A549 (cell line): ENCODE data around the gene RBKS. TPM values are rescaled to one million over a fixed set of nuclear protein-coding genes. Genes with fewer than 3 reads are reported as not detected.

Source experiments
- ATAC-seq, 2 experiments: fragments of 200-7000 bp in 1 of 2; fragments of >200 bp in 1 of 2; cut with Nextera tagmentation in 1 of 2; cut with Tn5 transposase in 1 of 2; 3 replicates each; pipeline versions ENCODE4 v1.8.0 to v1.9.1; 2018 to 2020; ENCODE audit warnings: mild to moderate bottlenecking in 1 of 2, moderate library complexity in 1 of 2
- CTCF ChIA-PET: fragments of 300-600 bp; sonication (Branson Sonifier 250); formaldehyde crosslinking; extraction: SDS; loops from one replicate; lab custom pipeline; 2021; ENCODE audit warnings: antibody characterized with exemption, inconsistent platforms; lab: Yijun Ruan, JAX
- POLR2A ChIA-PET: fragments of 350-600 bp; formaldehyde crosslinking; extraction: SDS; loops from one replicate; lab custom pipeline; 2021; ENCODE audit warnings: antibody characterized with exemption, inconsistent platforms; lab: Yijun Ruan, JAX
- DNase-seq, 2 experiments: peaks; one replicate each; pipeline versions ENCODE4 v3.0.0 to v3.0.0-alpha.2; 2011 to 2016; ENCODE audit warnings: low read depth in 1 of 2, low spot score in 1 of 2
- FAIRE-seq: peaks from 2 replicates; lab custom pipeline; 2011; peaks lifted over from hg19 to GRCh38; lab: Jason Lieb, UNC
- H3K27ac ChIP-seq, 2 experiments: fragments of >200 bp; sonication (Bioruptor Twin); formaldehyde crosslinking; 3 replicates each; pipeline ENCODE4 v1.5.1; 2016 to 2017
- H3K4me1 ChIP-seq: fragments of >200 bp; sonication (Bioruptor Twin); formaldehyde crosslinking; 3 replicates; pipeline ENCODE4 v1.6.1; 2016
- H3K4me2 ChIP-seq: fragments of >200 bp; sonication (Bioruptor Twin); formaldehyde crosslinking; 3 replicates; pipeline ENCODE4 v1.6.1; 2016
- H3K4me3 ChIP-seq: fragments of >200 bp; sonication (Bioruptor Twin); formaldehyde crosslinking; 3 replicates; pipeline ENCODE4 v1.5.1; 2016
- H3K9me3 ChIP-seq: fragments of >200 bp; sonication (Bioruptor Twin); formaldehyde crosslinking; 3 replicates; pipeline ENCODE4 v1.6.1; 2016
- ATOH8 ChIP-seq: fragments of 250-450 bp; sonication (Bioruptor Pico); IDR thresholded peaks from 2 replicates; pipeline ENCODE4 v1.5.0; 2020; ENCODE audit warnings: low read depth, mild to moderate bottlenecking, moderate library complexity
- CBX8 ChIP-seq: fragments of 200-600 bp; sonication (generic); IDR thresholded peaks from 2 replicates; pipeline ENCODE4 v1.6.1; 2016
- CHD2 ChIP-seq: fragments of 150-350 bp; IDR thresholded peaks from 2 replicates; pipeline ENCODE4 v1.6.1; 2014; ENCODE audit warnings: low read length; ENCODE audit not compliant: partially characterized antibody
- CHD4 ChIP-seq: fragments of 200-600 bp; sonication (generic); IDR thresholded peaks from 2 replicates; pipeline ENCODE4 v1.6.1; 2016; ENCODE audit warnings: antibody characterized with exemption, mild to moderate bottlenecking, borderline replicate concordance
- EHMT2 ChIP-seq: fragments of 200-600 bp; sonication (generic); IDR thresholded peaks from 2 replicates; pipeline ENCODE4 v1.6.1; 2016; ENCODE audit warnings: antibody characterized with exemption, low read depth, mild to moderate bottlenecking, moderate library complexity
- FOSB ChIP-seq: fragments of 250-450 bp; sonication (Bioruptor Pico); IDR thresholded peaks from 2 replicates; pipeline ENCODE4 v1.5.0; 2020; ENCODE audit warnings: mild to moderate bottlenecking, moderate library complexity
- HDAC2 ChIP-seq: fragments of 200-600 bp; sonication (generic); IDR thresholded peaks from 2 replicates; pipeline ENCODE4 v1.6.1; 2016
- HOXA7 ChIP-seq: fragments of 250-450 bp; sonication (Bioruptor Pico); IDR thresholded peaks from 2 replicates; pipeline ENCODE4 v1.5.0; 2020; ENCODE audit warnings: mild to moderate bottlenecking, moderate library complexity
- JUNB ChIP-seq: fragments of >200 bp; sonication (Bioruptor Twin); formaldehyde crosslinking; IDR thresholded peaks from 2 replicates; pipeline ENCODE4 v1.6.1; 2016
- KDM5A ChIP-seq: fragments of 200-600 bp; sonication (generic); IDR thresholded peaks from 2 replicates; pipeline ENCODE4 v1.6.1; 2016; ENCODE audit warnings: antibody characterized with exemption, mild to moderate bottlenecking
- MAFK ChIP-seq: fragments of 450-650 bp; IDR thresholded peaks from 2 replicates; pipeline ENCODE4 v1.6.1; 2014; ENCODE audit not compliant: partially characterized antibody
- MAX ChIP-seq: IDR thresholded peaks from 2 replicates; pipeline ENCODE4 v1.6.1; 2012
- NPAS2 ChIP-seq: fragments of 250-450 bp; sonication (Bioruptor Pico); IDR thresholded peaks from 2 replicates; pipeline ENCODE4 v1.8.0; 2022; ENCODE audit warnings: mild to moderate bottlenecking, moderate library complexity, borderline replicate concordance
- NR3C1 ChIP-seq: fragments of >200 bp; sonication (Bioruptor Twin); formaldehyde crosslinking; IDR thresholded peaks from 3 replicates; pipeline ENCODE4 v1.6.1; 2017
- PHF8 ChIP-seq: fragments of 200-600 bp; sonication (generic); IDR thresholded peaks from 2 replicates; pipeline ENCODE4 v1.6.1; 2016; ENCODE audit warnings: low read depth, mild to moderate bottlenecking, antibody characterized with exemption, moderate library complexity, borderline replicate concordance
- RARB ChIP-seq: fragments of 250-450 bp; sonication (Bioruptor Pico); IDR thresholded peaks from 2 replicates; pipeline ENCODE4 v1.8.0; 2021; ENCODE audit warnings: mild to moderate bottlenecking, moderate library complexity
- RFX5 ChIP-seq: fragments of 450-650 bp; IDR thresholded peaks from 2 replicates; pipeline ENCODE4 v1.7.1; 2014; ENCODE audit warnings: antibody characterized with exemption, mild to moderate bottlenecking, moderate library complexity
- RNF2 ChIP-seq: fragments of 200-600 bp; sonication (generic); IDR thresholded peaks from 2 replicates; pipeline ENCODE4 v1.6.1; 2016; ENCODE audit warnings: low read depth, mild to moderate bottlenecking, antibody characterized with exemption, moderate library complexity, borderline replicate concordance
- TFCP2L1 ChIP-seq: fragments of 250-450 bp; sonication (Bioruptor Pico); IDR thresholded peaks from 2 replicates; pipeline ENCODE4 v1.5.0; 2021; ENCODE audit warnings: mild to moderate bottlenecking
- USF2 ChIP-seq: fragments of 450-650 bp; IDR thresholded peaks from 2 replicates; pipeline ENCODE4 v1.6.1; 2014; ENCODE audit warnings: antibody characterized with exemption
- ZNF302 ChIP-seq: fragments of 250-450 bp; sonication (Bioruptor Pico); IDR thresholded peaks from 2 replicates; pipeline ENCODE4 v1.9.0; 2021; ENCODE audit warnings: inconsistent platforms, mild to moderate bottlenecking, moderate library complexity
- ZSCAN20 ChIP-seq: fragments of 250-450 bp; sonication (Bioruptor Pico); IDR thresholded peaks from 2 replicates; pipeline ENCODE4 v1.8.0; 2022; ENCODE audit warnings: mild to moderate bottlenecking, moderate library complexity
- WGBS: methylation state at CpG from one replicate; pipeline ENCODE4 v1.1.6; 2017; ENCODE audit errors: missing lambda C conversion rate; 5-methylcytosine and 5-hydroxymethylcytosine counted together
- polyA plus RNA-seq, 4 experiments: library from polyadenylated mRNA; depleted of rRNA in 3 of 4; stranded (reverse); fragments of >200 nt; fragmentation: RNase III in 1 of 4; extraction: RNeasy Plus Mini Kit Qiagen cat#74134 plus additional on column Dnase treatment in 1 of 4; gene quantifications; 2 replicates in 3 of 4; 3 replicates in 1 of 4; pipeline ENCODE4 v1.2.3, GENCODE V29; 2011 to 2017
- TF ChIP-seq, protein P1 (sequence below): fragments of 200-600 bp; sonication (generic); IDR thresholded peaks from 2 replicates; pipeline ENCODE4 v1.6.1; 2016; ENCODE audit warnings: antibody characterized with exemption, mild to moderate bottlenecking, moderate library complexity
- TF ChIP-seq, protein P2 (sequence below): fragments of 250-450 bp; sonication (Bioruptor Pico); IDR thresholded peaks from 2 replicates; pipeline ENCODE4 v1.5.0; 2021; ENCODE audit warnings: mild to moderate bottlenecking, moderate library complexity, borderline replicate concordance
- TF ChIP-seq, protein P3 (sequence below): IDR thresholded peaks from 2 replicates; pipeline ENCODE4 v1.6.1; 2012; ENCODE audit warnings: low read depth, borderline replicate concordance
- TF ChIP-seq, protein P4 (sequence below): fragments of >200 bp; sonication (Bioruptor Twin); formaldehyde crosslinking; IDR thresholded peaks from 2 replicates; pipeline ENCODE4 v1.6.1; 2016

RBKS gene
- polyA plus RNA-seq, 2 of the 4 experiments (the other 2 are of a cell fraction) = 7.6 to 8.5 TPM

DNA sequence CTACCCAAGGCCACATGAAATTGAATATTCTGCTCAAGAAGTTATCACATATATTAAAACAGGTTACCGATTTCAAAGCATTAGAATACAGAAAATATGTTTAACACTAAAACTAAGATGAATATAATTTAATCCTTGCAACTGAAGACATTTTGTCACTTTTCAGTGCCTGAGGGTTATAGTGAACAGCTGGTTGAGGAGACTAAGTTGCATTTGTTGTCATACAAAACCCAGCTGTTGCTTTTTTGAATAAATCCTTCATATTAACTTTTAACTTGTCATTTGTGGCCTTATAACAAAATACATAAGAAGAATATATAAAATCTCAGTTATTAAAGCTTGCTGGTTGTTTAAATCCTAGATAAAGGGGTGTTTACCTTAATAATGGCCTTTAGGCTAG, 37.5 kb downstream of the RBKS start:
- DNase-seq = no peak
- no peak for FAIRE-seq
- 93% methylated on average over 1 of the region's 1 CpG for WGBS
- Histone ChIP-seq H3K27ac (no peak overlapping the region), H3K4me2 (no peak overlapping the region), H3K9me3 (peaks cover 9% of the 10 kb centered on the region; the same call in 2 of the 3 replicates), H3K4me1 (peaks cover 23% of the 10 kb centered on the region), H3K4me3 (no peak overlapping the region)
- ChIA-PET POLR2A (no interaction called here), CTCF (interaction anchor here (1.3 kb wide), 1 partner anchor 46 kb away, joined by 4 read pairs; no protein-coding TSS in a partner anchor)
- no peak for ATAC-seq
- TF ChIP-seq KDM5A = no peak
- no peak for TF ChIP-seq ZNF302 (CRISPR knock-in tag)
- TF ChIP-seq MAFK = no peak
- TF ChIP-seq JUNB = no peak
- TF ChIP-seq, protein P1, sequence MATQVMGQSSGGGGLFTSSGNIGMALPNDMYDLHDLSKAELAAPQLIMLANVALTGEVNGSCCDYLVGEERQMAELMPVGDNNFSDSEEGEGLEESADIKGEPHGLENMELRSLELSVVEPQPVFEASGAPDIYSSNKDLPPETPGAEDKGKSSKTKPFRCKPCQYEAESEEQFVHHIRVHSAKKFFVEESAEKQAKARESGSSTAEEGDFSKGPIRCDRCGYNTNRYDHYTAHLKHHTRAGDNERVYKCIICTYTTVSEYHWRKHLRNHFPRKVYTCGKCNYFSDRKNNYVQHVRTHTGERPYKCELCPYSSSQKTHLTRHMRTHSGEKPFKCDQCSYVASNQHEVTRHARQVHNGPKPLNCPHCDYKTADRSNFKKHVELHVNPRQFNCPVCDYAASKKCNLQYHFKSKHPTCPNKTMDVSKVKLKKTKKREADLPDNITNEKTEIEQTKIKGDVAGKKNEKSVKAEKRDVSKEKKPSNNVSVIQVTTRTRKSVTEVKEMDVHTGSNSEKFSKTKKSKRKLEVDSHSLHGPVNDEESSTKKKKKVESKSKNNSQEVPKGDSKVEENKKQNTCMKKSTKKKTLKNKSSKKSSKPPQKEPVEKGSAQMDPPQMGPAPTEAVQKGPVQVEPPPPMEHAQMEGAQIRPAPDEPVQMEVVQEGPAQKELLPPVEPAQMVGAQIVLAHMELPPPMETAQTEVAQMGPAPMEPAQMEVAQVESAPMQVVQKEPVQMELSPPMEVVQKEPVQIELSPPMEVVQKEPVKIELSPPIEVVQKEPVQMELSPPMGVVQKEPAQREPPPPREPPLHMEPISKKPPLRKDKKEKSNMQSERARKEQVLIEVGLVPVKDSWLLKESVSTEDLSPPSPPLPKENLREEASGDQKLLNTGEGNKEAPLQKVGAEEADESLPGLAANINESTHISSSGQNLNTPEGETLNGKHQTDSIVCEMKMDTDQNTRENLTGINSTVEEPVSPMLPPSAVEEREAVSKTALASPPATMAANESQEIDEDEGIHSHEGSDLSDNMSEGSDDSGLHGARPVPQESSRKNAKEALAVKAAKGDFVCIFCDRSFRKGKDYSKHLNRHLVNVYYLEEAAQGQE = no peak
- TF ChIP-seq RNF2 = no peak
- no peak for TF ChIP-seq NR3C1
- no peak for TF ChIP-seq EHMT2
- TF ChIP-seq CHD2 = no peak
- no peak for TF ChIP-seq TFCP2L1 (CRISPR knock-in tag)
- TF ChIP-seq USF2 = no peak
- TF ChIP-seq PHF8 = no peak
- TF ChIP-seq HOXA7 (CRISPR knock-in tag) = no peak
- TF ChIP-seq, protein P2, sequence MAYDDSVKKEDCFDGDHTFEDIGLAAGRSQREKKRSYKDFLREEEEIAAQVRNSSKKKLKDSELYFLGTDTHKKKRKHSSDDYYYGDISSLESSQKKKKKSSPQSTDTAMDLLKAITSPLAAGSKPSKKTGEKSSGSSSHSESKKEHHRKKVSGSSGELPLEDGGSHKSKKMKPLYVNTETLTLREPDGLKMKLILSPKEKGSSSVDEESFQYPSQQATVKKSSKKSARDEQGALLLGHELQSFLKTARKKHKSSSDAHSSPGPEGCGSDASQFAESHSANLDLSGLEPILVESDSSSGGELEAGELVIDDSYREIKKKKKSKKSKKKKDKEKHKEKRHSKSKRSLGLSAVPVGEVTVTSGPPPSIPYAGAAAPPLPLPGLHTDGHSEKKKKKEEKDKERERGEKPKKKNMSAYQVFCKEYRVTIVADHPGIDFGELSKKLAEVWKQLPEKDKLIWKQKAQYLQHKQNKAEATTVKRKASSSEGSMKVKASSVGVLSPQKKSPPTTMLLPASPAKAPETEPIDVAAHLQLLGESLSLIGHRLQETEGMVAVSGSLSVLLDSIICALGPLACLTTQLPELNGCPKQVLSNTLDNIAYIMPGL = no peak
- TF ChIP-seq RARB (CRISPR knock-in tag) = no peak
- no peak for TF ChIP-seq RFX5
- no peak for TF ChIP-seq ZSCAN20 (CRISPR knock-in tag)
- TF ChIP-seq CHD4 = no peak
- TF ChIP-seq CBX8 = no peak
- no peak for TF ChIP-seq HDAC2

- FAIRE-seq (no peak), DNase-seq (no peak), ATAC-seq (no peak)
- peaks cover 8% of the 10 kb centered on the region; the same call in 1 of the 3 replicates for H3K4me1 ChIP-seq
- no peak overlapping the region for H3K4me2 ChIP-seq
- H3K4me3 ChIP-seq = no peak overlapping the region
- ChIA-PET POLR2A (no interaction called here), CTCF (no interaction called here)
- H3K9me3 ChIP-seq = no peaks in the 10 kb centered on the region
- 94% methylated on average over 3 of the region's 3 CpGs for WGBS
- no peak overlapping the region for H3K27ac ChIP-seq
- TF ChIP-seq USF2 = no peak
- TF ChIP-seq FOSB (CRISPR knock-in tag) = no peak
- no peak for TF ChIP-seq ATOH8
- no peak for TF ChIP-seq NPAS2 (CRISPR knock-in tag)
- TF ChIP-seq MAX = no peak
- TF ChIP-seq, protein P2 = no peak
- no peak for TF ChIP-seq JUNB
- TF ChIP-seq, protein P3, sequence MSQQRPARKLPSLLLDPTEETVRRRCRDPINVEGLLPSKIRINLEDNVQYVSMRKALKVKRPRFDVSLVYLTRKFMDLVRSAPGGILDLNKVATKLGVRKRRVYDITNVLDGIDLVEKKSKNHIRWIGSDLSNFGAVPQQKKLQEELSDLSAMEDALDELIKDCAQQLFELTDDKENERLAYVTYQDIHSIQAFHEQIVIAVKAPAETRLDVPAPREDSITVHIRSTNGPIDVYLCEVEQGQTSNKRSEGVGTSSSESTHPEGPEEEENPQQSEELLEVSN = no peak
- TF ChIP-seq, protein P4, sequence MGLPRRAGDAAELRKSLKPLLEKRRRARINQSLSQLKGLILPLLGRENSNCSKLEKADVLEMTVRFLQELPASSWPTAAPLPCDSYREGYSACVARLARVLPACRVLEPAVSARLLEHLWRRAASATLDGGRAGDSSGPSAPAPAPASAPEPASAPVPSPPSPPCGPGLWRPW = no peak
- TF ChIP-seq KDM5A = no peak
Measured at GRCh38 chr2:27849558-27850205, 40.5 kb downstream of the RBKS start.
